Activated CD4-positive, alpha-beta T cell treated with anti-CD3 and anti-CD28 coated beads for 36 hours (primary cell): Measurements from ENCODE around the gene CNGB1. TPM values are rescaled to one million over a fixed set of nuclear protein-coding genes. Genes with fewer than 3 reads are reported as not detected.
"Not testable (repeated sequence)": the region's sequence is repeated elsewhere in the genome, so short reads cannot be mapped to it uniquely, and the experiment has no call there.

ENCODE experiments used
- ATAC-seq: fragments of 200-7000 bp; cut with Tn5 transposase; one replicate; pipeline ENCODE4 v1.10.0; 2021; ENCODE audit warnings: mild to moderate bottlenecking, moderate library complexity
- CTCF ChIA-PET: fragments of 350-600 bp; sonication (Branson Sonifier 250); formaldehyde crosslinking; loops from one replicate; lab custom pipeline; 2021; ENCODE audit warnings: antibody characterized with exemption; lab: Charles Lee
- POLR2A ChIA-PET: fragments of 350-600 bp; sonication (Branson Sonifier 250); formaldehyde crosslinking; loops from one replicate; lab custom pipeline; 2021; ENCODE audit warnings: antibody characterized with exemption, inconsistent platforms; lab: Charles Lee
- DNase-seq: peaks from one replicate; pipeline ENCODE4 v3.0.0-alpha.2; 2020
- H3K27ac Mint-ChIP-seq: one replicate; pipeline ENCODE4 v1.8.0; 2021; ENCODE audit warnings: mixed read lengths
- H3K27me3 Mint-ChIP-seq: one replicate; pipeline ENCODE4 v1.8.0; 2021; ENCODE audit warnings: mixed read lengths
- H3K36me3 Mint-ChIP-seq: one replicate; pipeline ENCODE4 v1.8.0; 2021; ENCODE audit warnings: low read depth, mixed read lengths
- H3K4me1 Mint-ChIP-seq: one replicate; pipeline ENCODE4 v1.8.0; 2021; ENCODE audit warnings: mixed read lengths
- H3K4me3 Mint-ChIP-seq: one replicate; pipeline ENCODE4 v1.8.0; 2021; ENCODE audit warnings: mild to moderate bottlenecking, moderate library complexity, mixed read lengths
- H3K9me3 Mint-ChIP-seq: one replicate; pipeline ENCODE4 v1.8.0; 2021; ENCODE audit warnings: low read depth, mixed read lengths
- intact Hi-C, 2 experiments: fragments of 100-400 bp; cut with DNase I in 1 of 2; cut with micrococcal nuclease in 1 of 2; formaldehyde crosslinking; loops; one replicate each; pipeline versions ENCODE4 v1.14.2 to v1.15.1; 2022 to 2024; cut with DNase I, micrococcal nuclease
- total RNA-seq, 2 experiments: library from RNA; stranded (reverse); gene quantifications; one replicate each; pipeline ENCODE4 v1.2.3, GENCODE V29; 2021

The CNGB1 gene
- total RNA-seq, 2 experiments from 2014 or later, result not detected

DNA sequence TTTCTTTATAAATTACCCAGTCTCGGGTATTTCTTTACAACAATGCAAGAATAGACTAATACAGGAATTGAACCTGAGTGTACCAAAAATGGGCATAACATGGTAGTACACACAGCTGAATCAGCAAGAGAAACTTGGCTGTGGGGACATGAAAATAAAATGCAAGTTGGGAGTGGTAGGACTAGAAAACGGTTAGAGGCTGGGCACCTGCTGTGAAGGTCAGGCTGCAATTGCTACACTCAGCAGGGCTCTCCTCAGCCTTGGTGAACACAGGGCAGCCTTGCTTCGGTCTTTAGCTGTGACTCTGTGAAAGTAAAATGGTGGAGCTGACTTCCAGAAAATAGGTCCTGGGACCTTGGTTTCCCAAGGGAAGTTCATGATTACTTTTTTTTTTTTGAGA lies 45.6 kb downstream of the CNGB1 start:
- intact Hi-C loops, result no loop called here
- Mint-ChIP-seq H3K36me3 (no peaks in the 10 kb centered on the region), H3K9me3 (no peaks in the 10 kb centered on the region), H3K27ac (no peak overlapping the region), H3K4me1 (no peaks in the 10 kb centered on the region), H3K27me3 (no peaks in the 10 kb centered on the region), H3K4me3 (no peak overlapping the region)
- CTCF ChIA-PET, result no interaction called here
- POLR2A ChIA-PET, result no interaction called here
- no peak for DNase-seq
- ATAC-seq, result no peak

DNA sequence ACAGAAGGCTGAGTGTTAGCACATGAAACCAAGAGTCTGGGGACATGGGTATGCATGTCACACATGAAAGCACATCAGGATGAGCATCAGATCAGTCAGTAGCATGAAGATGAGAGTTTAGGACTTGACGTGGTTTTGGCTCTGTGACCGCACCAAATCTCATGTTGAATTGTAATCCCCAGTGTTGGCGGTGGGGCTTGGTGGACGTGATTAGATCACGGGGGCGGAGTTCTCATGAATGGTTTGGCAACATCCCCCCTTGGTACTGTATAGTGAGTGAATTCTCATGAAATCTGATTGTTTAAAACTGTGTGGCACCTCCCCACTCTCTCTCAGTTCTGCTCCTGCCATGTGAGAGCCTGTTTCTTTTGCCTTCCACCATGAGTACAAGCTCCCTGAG lies 46.4 kb downstream of the CNGB1 start:
- Mint-ChIP-seq H3K36me3 (no peaks in the 10 kb centered on the region), H3K9me3 (no peaks in the 10 kb centered on the region), H3K27me3 (no peaks in the 10 kb centered on the region), H3K4me1 (no peaks in the 10 kb centered on the region), H3K4me3 (no peak overlapping the region), H3K27ac (no peak overlapping the region)
- ChIA-PET CTCF (no interaction called here), POLR2A (no interaction called here)
- DNase-seq (no peak), ATAC-seq (no peak)
- intact Hi-C loops, result no loop called here

DNA sequence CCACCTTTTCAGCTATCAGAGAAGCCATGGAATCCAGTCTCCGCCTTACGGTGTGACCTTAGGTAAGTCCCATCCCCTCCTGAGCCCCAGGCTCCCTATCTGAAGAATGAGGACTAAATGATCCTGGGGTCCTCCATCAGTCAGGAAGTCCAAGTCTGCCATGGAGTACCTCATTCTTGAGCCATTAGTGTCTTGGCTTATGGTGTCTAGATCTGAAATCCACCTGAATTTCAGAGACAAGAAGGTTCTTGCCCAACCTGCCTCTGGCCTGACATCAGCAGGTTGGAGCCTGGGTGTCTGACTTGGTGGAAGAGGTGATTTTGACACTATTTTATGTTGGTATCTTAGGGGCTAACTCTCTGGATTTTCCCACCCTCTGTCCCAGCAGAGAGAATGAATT lies 47.1 kb downstream of the CNGB1 start:
- Mint-ChIP-seq H3K4me1 (no peaks in the 10 kb centered on the region), H3K27me3 (no peaks in the 10 kb centered on the region), H3K9me3 (no peaks in the 10 kb centered on the region), H3K27ac (no peak overlapping the region), H3K4me3 (no peak overlapping the region), H3K36me3 (no peaks in the 10 kb centered on the region)
- no peak for DNase-seq
- POLR2A ChIA-PET, result no interaction called here
- no peak for ATAC-seq
- CTCF ChIA-PET, result no interaction called here
- intact Hi-C loops, result no loop called here

DNA sequence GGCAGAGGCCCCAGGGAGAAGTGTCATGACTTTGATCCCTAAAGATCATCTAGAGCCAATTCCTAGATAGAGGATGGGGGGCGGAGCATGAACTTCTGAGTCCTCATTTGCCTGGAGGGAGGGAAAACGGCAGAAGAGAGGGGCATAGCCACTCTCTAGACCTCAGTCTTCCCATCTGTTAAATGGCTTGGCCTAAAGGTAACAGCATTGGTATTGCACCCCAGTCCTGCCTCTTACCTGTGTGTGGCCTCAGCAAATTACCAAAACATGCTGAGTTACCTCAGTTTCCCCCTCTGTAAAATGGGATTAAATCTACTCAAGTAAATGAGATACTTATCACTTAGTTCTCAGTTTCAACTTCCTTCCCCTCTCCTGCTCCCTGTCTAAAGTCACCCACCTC lies 47.5 kb downstream of the CNGB1 start:
- Mint-ChIP-seq H3K4me3 (no peak overlapping the region), H3K27me3 (no peaks in the 10 kb centered on the region), H3K27ac (no peak overlapping the region), H3K4me1 (no peaks in the 10 kb centered on the region), H3K36me3 (no peaks in the 10 kb centered on the region), H3K9me3 (no peaks in the 10 kb centered on the region)
- ATAC-seq (no peak), DNase-seq (no peak)
- POLR2A ChIA-PET, result no interaction called here
- intact Hi-C loops, result no loop called here
- CTCF ChIA-PET, result no interaction called here

DNA sequence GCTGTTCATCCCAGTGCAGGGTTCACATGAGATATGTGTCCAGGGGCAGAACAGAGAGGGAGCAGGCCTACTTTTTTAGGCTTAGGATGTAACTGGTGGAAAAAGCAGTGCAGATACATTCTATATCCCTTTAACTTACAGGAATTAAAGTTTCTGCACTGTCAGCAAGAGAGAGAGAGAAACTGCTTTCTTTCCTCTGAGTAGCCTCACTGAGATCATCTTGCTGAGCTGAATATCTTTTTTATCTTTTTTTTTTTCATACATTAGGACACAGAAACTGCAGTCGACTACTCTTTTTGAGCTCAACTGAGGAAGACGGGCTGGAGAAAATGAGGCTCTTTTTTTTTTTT lies 50.1 kb downstream of the CNGB1 start:
- no peaks in the 10 kb centered on the region for H3K9me3 Mint-ChIP-seq
- intact Hi-C loops, result no loop called here
- DNase-seq, result no peak
- ChIA-PET CTCF (no interaction called here), POLR2A (no interaction called here)
- H3K36me3 Mint-ChIP-seq, result no peaks in the 10 kb centered on the region
- no peak for ATAC-seq
- H3K27ac Mint-ChIP-seq, result no peak overlapping the region
- no peak overlapping the region for H3K4me3 Mint-ChIP-seq
- H3K4me1 Mint-ChIP-seq, result no peaks in the 10 kb centered on the region
- H3K27me3 Mint-ChIP-seq, result no peaks in the 10 kb centered on the region

DNA sequence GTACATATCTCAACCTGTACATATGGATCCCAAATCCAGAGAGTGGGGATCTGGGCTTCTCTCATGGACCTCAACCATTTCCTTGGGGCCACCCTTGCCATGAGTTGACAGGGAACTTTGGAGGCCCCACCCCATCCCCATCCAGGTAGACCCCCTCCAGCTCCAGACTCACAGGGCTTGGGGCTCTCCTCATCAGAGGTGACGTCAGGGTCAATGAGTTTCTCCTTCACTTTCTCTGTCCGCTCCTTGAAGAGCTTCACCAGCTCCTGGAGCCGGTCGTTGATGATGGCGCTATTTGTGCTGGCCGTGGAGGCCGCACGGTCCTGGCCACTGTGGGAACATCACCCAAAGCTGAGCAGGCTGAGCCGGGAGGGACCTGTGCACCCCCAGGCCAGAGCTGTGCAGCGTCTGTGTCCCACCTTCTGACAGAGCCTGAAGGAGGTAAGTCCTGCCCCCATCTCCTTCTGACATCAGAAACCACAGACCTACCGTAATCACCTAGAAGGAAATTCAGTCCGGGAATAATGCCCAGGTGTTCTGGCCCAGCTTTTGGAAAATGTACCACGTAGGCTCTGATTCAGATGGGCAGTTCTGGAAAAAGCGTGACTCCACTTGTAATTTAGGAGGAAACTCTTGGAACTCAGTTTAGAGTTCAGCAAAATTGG lies 50.6 kb downstream of the CNGB1 start:
- POLR2A ChIA-PET, result no interaction called here
- H3K4me1 Mint-ChIP-seq, result no peaks in the 10 kb centered on the region
- no peak overlapping the region for H3K4me3 Mint-ChIP-seq

DNA sequence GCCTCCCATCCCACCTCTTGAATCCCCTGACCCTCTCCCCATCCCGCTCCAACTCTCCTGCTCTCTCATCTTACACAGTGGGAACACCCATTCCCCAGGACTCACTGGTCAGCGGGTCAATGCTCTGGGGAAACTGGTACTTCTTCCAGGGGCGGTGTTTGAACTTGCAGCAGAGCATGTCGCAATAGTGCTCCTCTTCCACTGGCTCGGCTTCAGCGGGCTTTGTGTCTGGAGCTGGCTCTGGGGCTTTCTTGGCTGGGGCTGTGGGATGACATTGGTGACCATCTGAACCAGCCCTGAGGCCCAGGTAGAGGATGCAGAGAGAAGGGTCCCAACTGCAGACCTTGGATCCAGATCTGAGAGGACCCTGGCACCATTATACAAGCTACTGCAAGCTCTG lies 51.9 kb downstream of the CNGB1 start:
- POLR2A ChIA-PET, result no interaction called here
- Mint-ChIP-seq H3K36me3 (no peaks in the 10 kb centered on the region), H3K4me3 (no peak overlapping the region), H3K4me1 (no peaks in the 10 kb centered on the region), H3K9me3 (no peaks in the 10 kb centered on the region), H3K27me3 (no peaks in the 10 kb centered on the region), H3K27ac (no peak overlapping the region)
- intact Hi-C loops, result no loop called here
- no peak for DNase-seq
- CTCF ChIA-PET, result interaction anchor here (0.6 kb wide), 1 partner anchor 381 kb away, joined by 3 read pairs; no protein-coding TSS in a partner anchor
- no peak for ATAC-seq

More for the DNA sequence above, 50.6 kb downstream of the CNGB1 start:
- Mint-ChIP-seq H3K36me3 (no peaks in the 10 kb centered on the region), H3K27ac (no peak overlapping the region), H3K27me3 (no peaks in the 10 kb centered on the region), H3K9me3 (no peaks in the 10 kb centered on the region)
- ATAC-seq, result no peak
- intact Hi-C loops, result no loop called here
- DNase-seq, result no peak
- CTCF ChIA-PET, result no interaction called here

DNA sequence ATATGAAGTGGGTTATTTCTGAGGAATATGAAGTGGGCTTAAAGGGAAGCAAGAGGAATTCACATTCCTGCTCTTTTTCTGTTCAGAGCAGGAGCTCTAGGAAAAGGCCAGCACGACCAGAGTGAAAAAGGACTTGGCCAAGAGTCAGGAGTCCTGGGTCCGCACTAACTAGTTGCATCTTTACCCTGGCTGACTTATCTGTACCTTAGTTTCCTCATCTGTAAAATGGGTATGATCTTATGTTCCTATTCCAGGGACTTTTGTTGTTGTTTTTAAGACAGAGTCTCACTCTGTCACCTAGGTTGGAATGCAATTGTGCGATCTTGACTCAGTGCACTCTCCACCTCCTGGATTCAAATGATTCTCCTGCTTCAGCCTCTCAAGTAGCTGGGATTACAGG lies 52.5 kb downstream of the CNGB1 start:
- intact Hi-C loops, result no loop called here
- Mint-ChIP-seq H3K4me1 (no peaks in the 10 kb centered on the region), H3K36me3 (no peaks in the 10 kb centered on the region), H3K27ac (no peak overlapping the region), H3K27me3 (no peaks in the 10 kb centered on the region), H3K9me3 (no peaks in the 10 kb centered on the region), H3K4me3 (no peak overlapping the region)
- POLR2A ChIA-PET, result no interaction called here
- CTCF ChIA-PET, result no interaction called here
- ATAC-seq (no peak), DNase-seq (no peak)

DNA sequence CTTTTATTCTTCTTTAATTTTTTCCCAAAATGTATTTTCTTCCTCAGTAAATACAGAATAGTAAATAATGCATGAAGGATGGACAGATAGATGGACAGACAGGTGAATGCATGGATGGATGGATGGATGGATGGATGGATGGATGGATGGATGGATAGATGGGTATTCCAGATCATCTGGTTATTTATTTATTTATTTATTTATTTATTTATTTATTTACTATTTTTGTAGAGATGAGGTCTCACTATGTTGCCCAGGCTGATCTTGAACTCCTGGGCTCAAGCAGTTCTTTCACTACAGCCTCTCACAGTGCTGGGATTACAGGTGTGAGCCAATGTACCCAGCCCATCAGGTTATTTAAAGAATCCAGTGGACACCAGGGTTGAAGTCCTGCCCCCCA lies 53.0 kb downstream of the CNGB1 start:
- H3K27me3 Mint-ChIP-seq, H3K27ac Mint-ChIP-seq, H3K4me1 Mint-ChIP-seq, H3K36me3 Mint-ChIP-seq, H3K9me3 Mint-ChIP-seq, POLR2A ChIA-PET, CTCF ChIA-PET, H3K4me3 Mint-ChIP-seq, intact Hi-C loops, DNase-seq, ATAC-seq: not testable (repeated sequence)

DNA sequence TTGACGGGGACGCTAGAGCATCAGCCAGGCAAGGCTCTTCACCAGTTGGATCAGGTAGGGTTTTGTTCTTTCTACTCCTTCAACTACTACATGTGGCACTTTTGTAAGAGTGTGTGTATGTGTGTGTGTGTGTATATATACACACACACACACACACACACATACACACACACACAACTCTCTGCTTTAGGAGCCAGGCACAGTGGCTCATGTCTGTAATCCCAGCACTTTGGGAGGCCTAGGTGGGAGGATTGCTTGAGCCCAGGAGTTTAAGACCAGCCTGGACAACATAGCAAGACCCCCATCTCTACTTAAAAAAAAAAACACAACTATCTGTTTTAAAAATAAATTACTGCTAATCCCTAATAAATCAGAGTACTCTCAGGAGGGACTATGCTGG lies 53.4 kb downstream of the CNGB1 start:
- H3K27ac Mint-ChIP-seq, H3K36me3 Mint-ChIP-seq, DNase-seq, H3K9me3 Mint-ChIP-seq, H3K27me3 Mint-ChIP-seq, H3K4me3 Mint-ChIP-seq, ATAC-seq, intact Hi-C loops, CTCF ChIA-PET, H3K4me1 Mint-ChIP-seq, POLR2A ChIA-PET: not testable (repeated sequence)

DNA sequence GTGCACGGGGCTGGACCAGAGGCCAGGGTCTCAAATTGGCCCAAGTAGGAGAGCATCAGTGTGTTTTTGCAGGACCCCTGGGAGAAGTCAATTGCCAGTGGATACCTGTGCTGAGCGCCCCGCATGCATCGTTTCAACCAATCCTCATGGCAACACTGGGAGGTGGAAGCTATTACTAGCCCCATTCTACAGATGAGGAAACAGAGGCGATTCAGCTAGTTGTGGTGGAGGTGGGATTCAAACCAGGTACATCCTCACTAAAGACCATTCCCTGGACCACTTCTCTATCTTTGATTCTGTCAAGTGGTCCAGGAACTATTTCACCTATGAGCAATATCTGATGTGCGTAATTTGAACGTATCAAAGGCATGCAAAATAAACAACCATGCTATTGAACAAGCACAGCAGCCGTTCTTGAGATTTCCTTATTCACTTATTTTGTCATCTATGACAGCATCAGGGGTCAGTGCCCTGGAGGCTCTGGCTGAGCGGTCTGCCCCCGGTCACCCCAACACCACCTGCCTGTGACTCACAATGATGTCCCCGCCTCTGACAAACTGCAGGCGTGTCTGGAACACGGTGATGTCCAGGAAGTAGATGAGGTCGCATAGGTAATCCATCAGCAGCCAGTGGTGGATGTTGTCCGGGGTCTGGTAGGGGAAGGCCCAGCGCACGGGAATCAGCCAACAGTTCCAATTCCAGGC lies 54.0 kb downstream of the CNGB1 start:
- H3K36me3 Mint-ChIP-seq, result no peaks in the 10 kb centered on the region
- ATAC-seq (no peak), DNase-seq (no peak)
- ChIA-PET POLR2A (no interaction called here), CTCF (interaction anchor here (0.6 kb wide), 1 partner anchor 269 kb away, joined by 3 read pairs; no protein-coding TSS in a partner anchor)
- H3K4me1 Mint-ChIP-seq, result no peaks in the 10 kb centered on the region
- peaks cover 3% of the 10 kb centered on the region for H3K27me3 Mint-ChIP-seq
- intact Hi-C loops, result no loop called here
- H3K9me3 Mint-ChIP-seq, result no peaks in the 10 kb centered on the region
- H3K4me3 Mint-ChIP-seq, result no peak overlapping the region
- no peak overlapping the region for H3K27ac Mint-ChIP-seq

DNA sequence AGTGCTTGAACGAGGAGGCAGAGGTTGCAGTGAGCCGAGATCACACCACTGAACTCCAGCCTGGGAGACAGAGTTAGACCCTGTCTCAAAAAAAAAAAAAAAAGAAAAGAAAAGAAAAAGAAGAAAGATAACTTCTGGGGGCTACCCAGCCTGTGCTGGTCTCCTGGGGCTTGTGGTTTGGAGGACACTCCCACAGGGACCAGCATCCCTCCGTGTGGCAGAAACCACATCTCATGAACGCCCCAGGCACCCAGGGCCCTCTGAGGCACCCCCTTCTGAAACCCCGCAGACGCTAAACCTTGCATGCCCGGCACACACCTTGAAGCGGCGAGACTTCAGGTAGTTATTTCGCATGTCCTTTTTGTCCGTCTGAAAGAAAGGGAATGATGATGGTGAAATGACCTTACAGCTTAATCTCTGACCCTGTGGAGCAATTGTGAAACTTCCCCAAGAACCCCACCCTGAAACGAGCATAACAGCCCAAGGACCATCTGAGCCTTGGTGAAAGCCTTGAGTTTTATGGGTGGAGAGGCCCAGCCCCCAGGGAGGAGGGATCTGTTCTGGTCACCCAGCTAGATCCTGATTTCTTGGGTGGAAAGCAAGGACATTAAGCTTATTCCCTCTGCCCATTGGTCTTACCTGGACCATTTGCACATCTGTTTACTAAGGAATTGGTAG lies 55.0 kb downstream of the CNGB1 start:
- Mint-ChIP-seq H3K9me3 (no peaks in the 10 kb centered on the region), H3K27me3 (peaks cover 3% of the 10 kb centered on the region), H3K27ac (no peak overlapping the region), H3K4me1 (no peaks in the 10 kb centered on the region), H3K36me3 (no peaks in the 10 kb centered on the region), H3K4me3 (no peak overlapping the region)
- intact Hi-C loops, result no loop called here
- POLR2A ChIA-PET, result no interaction called here
- no peak for DNase-seq
- ATAC-seq, result no peak
- CTCF ChIA-PET, result interaction anchor here (0.6 kb wide), 2 partner anchors 179 to 268 kb away, joined by 3 read pairs; no protein-coding TSS in a partner anchor
